PC-9 (cell line): Measurements from ENCODE around the gene ADAMTS4. TPM values are rescaled to one million over a fixed set of nuclear protein-coding genes. Genes with fewer than 3 reads are reported as not detected.

Source experiments
- BruUV-seq: library from RNA; stranded (reverse); fragments of 400-500 nt; replicated peaks from 2 replicates; lab custom pipeline; 2021; lab: Mats Ljungman, UMichigan
- CTCF ChIA-PET: fragments of 300-600 bp; sonication (Branson Sonifier 250); formaldehyde crosslinking; loops from one replicate; lab custom pipeline; 2022; ENCODE audit warnings: antibody characterized with exemption; lab: Charles Lee
- POLR2A ChIA-PET: fragments of 300-600 bp; sonication (Branson Sonifier 250); formaldehyde crosslinking; loops from one replicate; lab custom pipeline; 2022; ENCODE audit warnings: antibody characterized with exemption; ENCODE audit not compliant: unreplicated experiment; lab: Charles Lee
- DNase-seq, 2 experiments: peaks; one replicate each; pipeline versions ENCODE4 v3.0.0 to v3.0.0-alpha.2; 2015 to 2022; ENCODE audit warnings: mixed read lengths in 1 of 2
- H2AFZ ChIP-seq: fragments of 200-600 bp; sonication (generic); 2 replicates; pipeline ENCODE4 v1.8.1; 2017; ENCODE audit warnings: antibody characterized with exemption
- H3F3A ChIP-seq: fragments of 200-600 bp; sonication (generic); 2 replicates; pipeline ENCODE4 v1.8.1; 2017; ENCODE audit warnings: antibody characterized with exemption, mild to moderate bottlenecking, low read depth; ENCODE audit not compliant: insufficient read depth
- H3K27ac ChIP-seq: fragments of 200-600 bp; sonication (generic); 2 replicates; pipeline ENCODE4 v1.6.1; 2016; ENCODE audit warnings: mixed run types
- H3K27me3 ChIP-seq: fragments of 200-600 bp; sonication (generic); 2 replicates; pipeline ENCODE4 v1.6.1; 2016; ENCODE audit warnings: low read depth, mixed run types; ENCODE audit not compliant: insufficient read depth
- H3K36me3 ChIP-seq: fragments of 200-600 bp; sonication (generic); 2 replicates; pipeline ENCODE4 v1.6.1; 2016; ENCODE audit warnings: low read depth, mixed run types
- H3K4me1 ChIP-seq: fragments of 200-600 bp; sonication (generic); replicated peaks from 2 replicates; pipeline ENCODE4 v1.6.1; 2016; ENCODE audit warnings: mixed run types; ENCODE audit not compliant: insufficient read depth
- H3K4me2 ChIP-seq: fragments of 200-600 bp; sonication (generic); 2 replicates; pipeline ENCODE4 v1.6.1; 2017; ENCODE audit warnings: mixed run types
- H3K4me3 ChIP-seq: fragments of 200-600 bp; sonication (generic); 2 replicates; pipeline ENCODE4 v1.6.1; 2016; ENCODE audit warnings: mixed run types
- H3K79me2 ChIP-seq: fragments of 200-600 bp; sonication (generic); 2 replicates; pipeline ENCODE4 v1.6.1; 2017; ENCODE audit warnings: low read depth, mixed run types
- H3K9me2 ChIP-seq: fragments of 200-600 bp; sonication (generic); 2 replicates; pipeline ENCODE4 v1.8.1; 2017; ENCODE audit warnings: mild to moderate bottlenecking; ENCODE audit not compliant: insufficient read depth
- H3K9me3 ChIP-seq: fragments of 200-600 bp; sonication (generic); 2 replicates; pipeline ENCODE4 v1.8.1; 2016; ENCODE audit warnings: low read depth; ENCODE audit not compliant: insufficient read depth
- H4K20me1 ChIP-seq: fragments of 200-600 bp; sonication (generic); 2 replicates; pipeline ENCODE4 v1.8.1; 2017; ENCODE audit not compliant: insufficient read depth
- CTCF ChIP-seq: fragments of 200-600 bp; sonication (generic); conservative IDR thresholded peaks from 2 replicates; pipeline ENCODE4 v1.6.1; 2017; ENCODE audit warnings: mixed run types, antibody characterized with exemption, mild to moderate bottlenecking, moderate library complexity
- EZH2 ChIP-seq: fragments of 200-600 bp; sonication (generic); IDR thresholded peaks from 2 replicates; pipeline ENCODE4 v1.8.0; 2017; ENCODE audit warnings: antibody characterized with exemption, low read depth
- intact Hi-C: fragments of 100-400 bp; cut with micrococcal nuclease; formaldehyde crosslinking; loops from one replicate; pipeline ENCODE4 v1.10.0; 2022; ENCODE audit not compliant: unreplicated experiment
- total RNA-seq: library from RNA; stranded (reverse); gene quantifications from 2 replicates; pipeline ENCODE4 v1.2.3, GENCODE V29; 2021

The ADAMTS4 gene
- total RNA-seq, 1 experiment from 2014 or later = not detected

DNA sequence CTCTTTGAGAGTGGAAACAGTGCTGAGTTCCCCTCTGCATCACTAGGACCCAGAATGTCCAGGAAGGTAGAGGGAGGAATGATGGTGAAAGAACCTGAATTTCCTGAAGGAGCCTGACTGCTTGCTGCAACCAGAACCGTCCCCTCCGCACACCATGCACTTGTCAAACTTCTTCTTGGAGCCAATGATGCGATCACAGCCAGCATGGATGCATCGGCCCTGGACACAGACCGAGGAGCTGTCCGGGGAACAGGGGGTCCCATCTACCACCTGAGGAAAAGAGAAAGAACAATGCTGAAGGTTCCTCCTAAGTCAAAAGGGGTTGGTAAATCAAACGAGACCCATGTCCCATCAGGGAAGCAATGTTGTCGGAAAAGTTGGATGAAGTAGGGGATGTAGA lies 6.9 kb downstream of the ADAMTS4 start:
- Histone ChIP-seq H3K4me2 (no peak overlapping the region), H2AFZ (no peak overlapping the region), H3K27ac (no peak overlapping the region), H3K4me1 (no peaks in the 10 kb centered on the region), H3K9me2 (no peaks in the 10 kb centered on the region), H3K9me3 (no peaks in the 10 kb centered on the region), H3K4me3 (no peak overlapping the region), H3K79me2 (no peaks in the 10 kb centered on the region), H3K27me3 (no peaks in the 10 kb centered on the region), H4K20me1 (no peaks in the 10 kb centered on the region), H3K36me3 (no peaks in the 10 kb centered on the region), H3F3A (no peaks in the 10 kb centered on the region)
- no peak for DNase-seq
- CTCF ChIA-PET = interaction anchor here (0.6 kb wide), 1 partner anchor 434 kb away, joined by 3 read pairs; no protein-coding TSS in a partner anchor
- TF ChIP-seq EZH2 (no peak), CTCF (no peak)
- intact Hi-C loops = loop anchor here (1.0 kb wide), 1 partner anchor 190 kb away; no protein-coding TSS in a partner anchor
- POLR2A ChIA-PET = no interaction called here
- BruUV-seq = no TSS peak

DNA sequence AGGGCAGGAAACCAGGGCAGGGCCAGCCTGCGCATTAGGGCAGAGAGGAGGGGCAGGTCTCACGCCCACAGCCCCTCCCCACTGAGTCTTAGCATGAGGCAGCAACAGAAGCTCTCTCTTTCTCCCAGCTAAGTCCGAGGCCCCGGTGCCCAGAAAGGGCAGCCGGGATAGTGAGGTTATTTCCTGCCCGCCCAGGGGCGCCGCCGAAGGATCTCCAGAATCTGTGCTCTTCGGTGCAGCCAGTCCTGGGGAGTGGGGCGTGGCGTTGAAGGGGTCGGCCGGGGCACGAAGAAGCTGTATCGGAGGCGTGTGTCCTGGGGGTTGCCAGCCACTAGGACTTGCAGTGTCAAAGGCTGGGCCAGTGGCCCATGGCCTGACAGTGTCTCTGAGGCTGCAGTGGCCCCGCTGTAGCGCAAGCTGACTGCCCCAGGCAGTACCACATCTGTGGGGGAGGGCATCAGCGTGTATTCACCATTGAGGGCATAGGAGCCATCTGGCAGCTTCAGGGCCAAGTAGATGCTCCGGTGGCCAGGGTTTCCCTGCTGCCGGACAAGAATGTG lies 7.8 kb downstream of the ADAMTS4 start:
- no peaks in the 10 kb centered on the region for H4K20me1 ChIP-seq
- BruUV-seq = no TSS peak
- POLR2A ChIA-PET = no interaction called here
- H3K4me2 ChIP-seq = no peak overlapping the region
- H3K79me2 ChIP-seq = no peaks in the 10 kb centered on the region
- intact Hi-C loops = no loop called here
- H3K36me3 ChIP-seq = no peaks in the 10 kb centered on the region
- H3K27me3 ChIP-seq = no peaks in the 10 kb centered on the region
- no peaks in the 10 kb centered on the region for H3K9me3 ChIP-seq
- no peak overlapping the region for H3K27ac ChIP-seq
- H3K9me2 ChIP-seq = no peaks in the 10 kb centered on the region
- no peak overlapping the region for H2AFZ ChIP-seq
- CTCF ChIA-PET = no interaction called here
- no peaks in the 10 kb centered on the region for H3F3A ChIP-seq
- H3K4me3 ChIP-seq = no peak overlapping the region
- no peaks in the 10 kb centered on the region for H3K4me1 ChIP-seq
- TF ChIP-seq CTCF (no peak), EZH2 (no peak)
- no peak for DNase-seq

DNA sequence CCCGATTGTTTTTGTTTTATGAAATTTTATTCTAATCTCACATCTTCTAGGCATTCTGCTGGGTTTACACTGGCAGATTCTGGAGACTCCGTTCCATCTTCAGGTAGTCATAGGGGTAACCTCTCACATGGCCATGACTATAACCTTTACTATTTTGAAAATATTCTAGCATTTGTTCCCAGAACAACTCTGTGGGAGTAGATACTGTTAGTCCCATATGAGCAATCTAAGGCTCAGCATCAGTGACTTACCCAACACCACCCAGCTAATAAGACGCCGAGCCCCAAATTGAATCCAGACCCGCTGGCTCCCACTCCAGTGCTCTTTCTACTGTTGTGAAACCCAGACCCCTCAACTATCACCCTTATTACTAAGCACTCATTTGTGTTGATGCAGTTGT lies 9.8 kb downstream of the ADAMTS4 start:
- TF ChIP-seq EZH2 = no peak
- no peak for TF ChIP-seq CTCF
- Histone ChIP-seq H3K27ac (no peak overlapping the region), H2AFZ (no peak overlapping the region), H3K4me2 (no peak overlapping the region), H3K9me2 (no peaks in the 10 kb centered on the region), H3F3A (no peaks in the 10 kb centered on the region), H3K27me3 (no peaks in the 10 kb centered on the region), H3K36me3 (no peaks in the 10 kb centered on the region), H4K20me1 (no peaks in the 10 kb centered on the region), H3K4me1 (no peaks in the 10 kb centered on the region), H3K4me3 (no peak overlapping the region), H3K9me3 (no peaks in the 10 kb centered on the region), H3K79me2 (no peaks in the 10 kb centered on the region)
- BruUV-seq = no TSS peak
- no peak for DNase-seq
- intact Hi-C loops = no loop called here
- ChIA-PET CTCF (interaction anchor here (0.7 kb wide), 1 partner anchor 13 kb away, joined by 3 read pairs; no protein-coding TSS in a partner anchor), POLR2A (no interaction called here)
